Measurements from ENCODE around the gene FMNL2. TPM values are rescaled to one million over a fixed set of nuclear protein-coding genes. Genes with fewer than 3 reads are reported as not detected.
A peak's percentile ranks its signal among the peaks of the same experiment; 100 is the strongest.
"Not testable (repeated sequence)": the region's sequence is repeated elsewhere in the genome, so short reads cannot be mapped to it uniquely, and the experiment has no call there.

Gene FMNL2
- polyA plus RNA-seq (2014; cell fraction: cytosol; rRNA removed) = 37.4 and 44.0 TPM in 2 replicates
- 87.1 and 104 TPM in 2 replicates for polyA plus RNA-seq (2014; cell fraction: nucleus; rRNA removed)

DNA sequence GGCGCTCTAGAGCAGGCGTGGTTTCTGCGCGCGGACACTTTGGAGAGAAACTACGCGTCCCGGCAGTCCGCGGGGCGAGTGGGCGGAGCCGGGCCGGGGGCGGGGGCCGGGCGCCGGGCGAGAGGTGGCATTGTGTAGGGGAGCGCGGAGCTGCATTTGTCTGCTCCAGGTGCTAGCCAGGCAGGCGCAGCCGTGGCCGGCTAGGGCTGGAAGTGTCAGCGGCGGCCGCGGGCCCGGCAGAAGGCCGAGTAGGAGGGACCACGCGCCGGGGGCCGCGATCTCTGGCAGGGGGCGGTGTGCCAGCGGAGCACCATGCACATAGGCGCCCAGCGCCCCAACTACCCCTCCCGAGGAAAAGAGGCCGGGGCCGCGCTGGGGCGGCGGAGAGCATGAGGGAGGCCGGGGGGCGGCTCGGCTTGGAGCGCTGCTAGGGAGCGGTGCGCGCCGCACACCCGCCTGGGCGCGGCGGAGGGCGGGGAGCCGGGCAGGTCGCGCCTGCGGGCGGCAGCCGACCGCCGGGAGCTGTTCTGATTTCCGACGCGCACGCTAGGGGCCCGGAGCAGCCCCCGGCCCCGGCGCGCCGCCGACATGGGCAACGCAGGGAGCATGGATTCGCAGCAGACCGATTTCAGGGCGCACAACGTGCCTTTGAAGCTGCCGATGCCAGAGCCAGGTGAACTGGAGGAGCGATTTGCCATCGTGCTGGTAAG is at the start of gene FMNL2:
Gene FMNL2 (plus strand): TSS at position 159 of the 710 bp plus-strand sequence.
- peak; percentile 88 for DNase-seq (ENCODE audit: low spot score)

DNA sequence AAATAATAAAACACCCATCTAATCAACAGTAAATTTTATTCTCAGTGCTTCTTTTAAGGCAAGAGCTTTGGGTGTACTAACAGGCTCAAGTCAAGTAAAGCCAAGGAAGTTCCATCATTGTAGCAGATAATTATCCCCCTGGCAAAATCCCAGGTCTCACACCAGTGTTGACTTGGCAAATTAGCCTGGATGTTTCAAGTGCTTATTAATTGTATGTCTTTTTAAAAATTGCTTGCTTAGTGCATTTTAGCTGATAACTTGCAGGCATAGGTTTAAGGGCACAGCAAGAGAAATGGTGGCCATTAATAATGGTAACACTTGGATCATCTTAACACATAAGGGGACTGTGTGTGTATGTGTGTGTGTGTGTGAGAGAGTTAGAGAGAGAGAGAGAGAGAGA is 42.0 kb upstream of the FMNL2 start:
- no peak for DNase-seq (ENCODE audit: low spot score)

DNA sequence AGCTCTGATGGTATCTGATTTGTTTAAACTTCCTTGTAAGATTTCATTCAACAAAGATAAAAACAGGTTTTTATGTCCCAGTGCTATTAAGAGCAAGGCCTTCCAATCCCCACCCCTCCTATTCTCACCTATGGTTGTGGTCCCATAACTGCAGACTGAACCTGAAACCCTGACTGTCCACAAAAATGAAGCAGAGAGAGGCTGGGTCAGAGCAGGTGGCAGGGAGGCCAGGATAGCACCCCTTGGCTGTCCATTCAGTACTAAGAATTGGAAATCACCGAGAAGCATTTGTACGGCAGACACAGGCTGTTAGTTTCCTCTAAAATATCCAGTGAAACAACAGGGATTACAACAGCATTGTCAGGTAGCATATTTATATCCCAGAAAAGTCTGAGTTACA is 37.3 kb upstream of the FMNL2 start:
- no peak for DNase-seq (ENCODE audit: low spot score)

DNA sequence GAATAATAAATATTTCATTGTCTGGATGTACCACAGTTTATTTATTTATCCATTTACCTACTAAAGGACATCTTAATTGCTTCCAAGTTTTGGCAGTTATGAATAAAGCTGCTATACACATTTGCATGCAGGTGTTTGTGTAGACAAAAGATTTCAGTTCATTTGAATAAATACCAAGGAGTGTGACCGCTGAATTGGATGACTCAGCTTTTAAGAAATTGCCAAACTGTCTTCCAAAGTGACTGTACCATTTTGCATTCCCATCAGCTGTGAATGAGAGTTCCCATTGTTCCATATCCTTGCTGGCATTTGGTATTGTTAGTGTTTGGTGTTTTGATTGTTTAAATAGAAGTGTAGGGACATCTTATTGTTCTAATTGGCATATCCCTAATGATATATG is 36.2 kb upstream of the FMNL2 start:
- DNase-seq (ENCODE audit: low spot score) = no peak

DNA sequence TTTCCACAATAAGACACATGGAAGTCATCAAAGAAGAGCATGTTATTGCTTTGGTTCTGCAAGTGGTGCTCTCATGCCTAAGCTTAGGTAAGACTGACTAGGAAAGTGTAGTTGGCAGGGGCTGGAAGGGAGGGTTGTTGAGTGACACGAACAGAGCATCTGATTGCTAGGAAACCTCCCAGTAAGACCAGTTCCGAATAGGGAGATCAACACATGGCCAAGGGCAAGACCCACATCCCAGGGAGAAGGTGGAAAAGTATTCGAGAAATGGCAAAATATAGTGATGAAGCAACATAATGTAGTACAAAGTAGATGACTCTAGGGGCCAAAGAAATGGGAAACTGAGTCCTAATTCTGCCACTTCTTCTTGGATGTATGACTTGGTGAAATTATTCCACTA is 33.8 kb upstream of the FMNL2 start:
- no peak for DNase-seq (ENCODE audit: low spot score)

DNA sequence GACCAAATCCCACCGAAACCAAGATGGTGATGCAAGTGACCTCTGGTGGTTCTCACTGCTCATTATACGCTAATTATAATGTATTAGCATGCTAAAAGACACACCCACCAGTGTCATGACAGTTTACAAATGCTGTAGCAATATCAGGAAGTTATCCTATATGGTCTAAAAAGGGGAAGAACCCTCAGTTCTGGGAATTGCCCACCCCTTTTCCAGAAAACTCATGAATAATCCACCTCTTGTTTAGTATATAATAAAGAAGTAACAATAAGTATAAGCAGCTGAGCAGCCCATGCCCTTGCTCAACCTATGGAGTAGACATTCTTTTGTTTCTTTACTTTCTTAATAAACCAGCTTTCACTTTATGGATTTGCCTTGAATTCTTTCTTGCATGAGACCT is 31.0 kb upstream of the FMNL2 start:
- no peak for DNase-seq (ENCODE audit: low spot score)

DNA sequence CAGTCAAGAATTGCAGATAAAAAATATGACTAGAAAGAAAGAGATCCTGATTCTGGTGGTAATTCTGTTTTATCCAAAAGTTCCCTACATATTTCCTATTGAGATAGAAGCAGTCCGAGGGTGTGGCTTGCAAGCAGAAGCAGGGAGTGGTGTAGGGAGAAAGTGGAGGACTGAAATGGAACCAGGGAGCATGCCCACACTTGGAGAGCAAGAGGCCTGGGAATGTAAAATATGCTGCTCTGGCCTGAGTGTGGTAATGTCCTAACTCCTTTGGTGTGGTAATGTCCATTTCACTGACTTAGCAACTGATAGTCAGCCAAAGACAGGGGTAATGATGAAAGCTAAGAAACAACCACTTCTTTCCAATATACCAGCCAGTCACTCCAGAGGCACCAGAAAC is 30.1 kb upstream of the FMNL2 start:
- DNase-seq (ENCODE audit: low spot score) = no peak

DNA sequence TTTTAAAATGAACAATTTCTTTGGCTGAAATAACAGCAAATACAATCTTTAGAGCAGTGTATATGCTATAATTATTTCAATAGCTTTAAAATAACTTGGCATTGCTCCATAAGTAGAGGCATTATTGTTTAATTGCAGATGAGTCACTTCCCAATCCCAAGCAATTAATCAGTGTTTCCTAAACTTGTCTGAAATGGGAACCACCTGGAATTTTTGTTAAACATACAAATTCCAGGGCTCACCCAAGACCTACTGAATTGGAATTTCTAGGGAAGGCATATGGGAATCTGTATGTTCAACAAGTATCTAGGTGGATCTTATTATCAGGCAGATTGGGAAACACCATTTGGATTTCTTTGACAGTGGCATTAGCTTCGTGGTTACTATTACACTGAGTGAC is 27.1 kb upstream of the FMNL2 start:
- DNase-seq (ENCODE audit: low spot score) = no peak

DNA sequence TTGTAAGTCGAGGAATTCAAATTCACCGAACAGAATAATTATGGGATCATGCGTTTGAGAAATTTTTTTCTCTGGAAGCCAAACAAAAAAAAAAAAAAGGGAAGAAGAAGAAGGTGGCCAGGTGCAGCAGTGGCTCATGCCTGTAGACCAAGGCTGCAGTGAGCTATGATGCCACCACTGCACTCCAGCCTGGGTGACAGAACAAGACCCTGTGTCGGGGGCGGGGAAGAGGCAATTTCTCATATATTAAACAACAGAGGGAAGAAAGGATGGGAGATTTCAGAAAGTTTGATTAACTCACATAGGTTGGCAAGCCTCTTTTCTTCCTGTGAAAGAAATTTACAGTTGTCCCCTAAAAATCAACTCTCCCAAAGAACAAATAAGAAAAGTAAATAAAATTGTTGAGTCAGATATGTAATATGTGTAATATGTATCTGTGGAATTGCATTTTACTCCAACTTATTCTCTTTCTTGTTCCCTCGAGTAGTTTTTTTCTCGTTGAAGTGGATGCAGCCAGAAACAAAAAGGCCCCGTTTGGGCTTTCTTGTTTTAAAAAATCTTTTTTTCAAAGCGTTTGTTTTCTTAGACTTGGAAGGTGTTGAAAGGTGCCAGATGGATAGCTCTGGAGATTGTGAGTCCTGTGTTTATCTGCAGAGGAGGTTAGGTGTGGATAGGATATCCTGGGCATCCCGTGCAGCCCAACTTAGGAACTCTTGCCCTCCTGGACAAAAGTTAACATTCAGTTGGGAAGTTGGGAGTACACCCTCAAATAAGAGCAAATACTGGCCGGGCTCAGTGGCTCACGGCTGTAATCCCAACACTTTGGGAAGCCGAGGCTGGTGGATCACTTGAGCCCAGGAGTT is 25.4 kb upstream of the FMNL2 start:
- DNase-seq (ENCODE audit: low spot score) = no peak

DNA sequence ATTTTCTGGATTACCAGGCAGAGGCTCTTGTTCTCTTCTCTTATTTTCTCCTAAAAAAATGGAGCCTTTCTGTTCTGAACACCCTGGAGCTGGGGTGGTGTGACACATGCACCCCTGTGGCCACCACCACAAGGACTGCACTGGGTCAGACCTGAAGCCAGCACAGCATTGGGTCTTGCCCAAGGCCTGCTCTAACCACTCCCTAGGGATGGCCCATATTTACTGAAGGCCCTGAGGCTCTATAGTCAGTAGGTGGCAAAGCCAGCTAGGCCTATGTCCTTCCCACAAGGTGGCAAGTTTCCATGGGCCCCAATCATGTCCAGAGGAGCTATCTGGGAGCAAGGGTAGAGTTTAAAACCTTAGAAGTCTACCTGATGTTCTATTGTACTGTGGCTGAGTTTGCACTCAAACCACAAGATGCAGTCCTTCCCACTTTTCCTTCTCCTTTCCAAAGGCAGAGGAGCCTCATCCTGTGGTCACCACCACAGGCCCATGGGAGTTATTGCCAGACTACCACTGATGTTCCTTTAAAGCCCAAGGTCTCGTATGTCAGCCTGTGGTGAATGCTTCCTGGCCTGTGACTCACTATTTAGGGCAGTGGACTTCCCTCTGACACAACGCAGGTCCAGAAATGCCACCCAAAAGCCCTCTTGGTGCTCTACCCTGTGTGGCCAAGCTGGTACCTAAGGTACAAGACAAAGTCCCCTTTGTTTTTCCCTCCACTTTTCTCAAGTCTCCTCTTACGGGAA is 15.0 kb upstream of the FMNL2 start:
- DNase-seq (ENCODE audit: low spot score) = no peak

DNA sequence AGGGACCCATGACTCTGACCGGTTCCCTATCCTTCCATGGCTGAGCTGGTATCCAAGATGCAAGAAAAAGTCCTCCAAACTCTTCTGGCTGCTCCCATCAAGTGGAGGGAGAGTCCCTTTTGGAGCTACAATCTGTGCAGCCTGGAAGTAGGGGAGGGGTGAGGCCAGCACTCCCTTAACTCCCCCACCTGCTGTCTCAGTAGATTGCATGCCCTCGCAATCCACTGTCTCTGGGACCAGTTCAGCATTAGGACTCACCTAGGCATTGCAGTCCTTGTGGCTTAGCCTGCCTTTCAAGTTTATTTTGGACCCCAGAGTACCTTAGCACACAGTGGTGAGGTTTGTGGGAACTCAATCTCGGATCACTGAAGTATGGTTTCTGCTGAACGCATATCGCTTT is 14.2 kb upstream of the FMNL2 start:
- DNase-seq (ENCODE audit: low spot score) = no peak

DNA sequence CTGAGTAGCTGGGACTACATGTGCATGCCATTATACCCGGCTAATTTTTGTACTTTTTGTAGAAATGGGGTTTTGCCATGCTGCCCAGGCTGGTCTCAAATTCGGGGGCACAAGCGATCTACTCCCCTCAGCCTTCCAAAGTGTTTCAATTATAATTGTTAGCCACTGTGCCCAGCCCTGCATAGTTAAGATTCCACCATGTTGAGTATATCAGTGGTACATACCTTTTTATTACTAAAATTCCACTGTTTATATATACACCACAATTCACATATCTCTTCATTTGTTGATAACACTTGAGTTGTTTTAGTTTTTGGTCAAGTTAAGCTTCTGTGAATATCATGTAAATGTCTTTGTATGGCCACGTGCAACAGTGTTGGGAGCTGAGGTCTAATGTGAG is 12.8 kb upstream of the FMNL2 start:
- DNase-seq (ENCODE audit: low spot score) = no peak

DNA sequence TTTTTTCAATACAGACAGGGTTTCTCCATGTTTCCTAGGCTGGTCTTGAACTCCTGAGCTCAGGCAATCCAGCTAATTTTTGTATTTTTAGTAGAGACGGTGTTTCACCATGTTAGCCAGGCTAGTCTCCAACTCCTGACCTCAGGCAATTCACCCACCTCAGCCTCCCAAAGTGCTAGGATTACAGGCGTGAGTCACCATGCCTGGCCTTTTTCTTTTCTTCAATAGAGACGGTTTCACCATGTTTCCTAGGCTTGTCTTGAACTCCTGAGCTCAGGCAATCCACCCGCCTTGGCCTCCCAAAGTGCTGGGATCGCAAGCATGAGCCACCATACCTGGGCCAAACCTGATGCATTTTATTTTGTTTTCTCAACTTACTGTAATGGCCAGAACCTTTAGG is 9.8 kb upstream of the FMNL2 start:
- not testable (repeated sequence) for DNase-seq (ENCODE audit: low spot score)

DNA sequence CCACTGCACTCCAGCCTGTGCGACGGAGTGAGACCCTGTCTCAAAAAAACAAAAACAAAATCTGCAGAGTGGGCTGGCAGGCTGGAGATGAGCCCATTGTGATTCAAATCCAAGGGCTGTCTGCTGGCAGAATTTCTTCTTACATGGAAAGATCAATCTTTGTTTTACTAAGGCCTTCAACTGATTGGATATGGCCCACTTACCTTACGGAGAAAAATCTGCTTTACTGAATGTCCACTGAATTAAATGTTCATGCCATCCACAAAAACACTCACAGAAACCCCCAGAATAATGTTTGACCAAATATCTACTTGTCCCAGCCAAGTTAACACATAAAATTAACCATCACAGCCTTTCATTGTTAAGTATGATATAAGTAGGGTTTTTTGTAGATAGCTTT is 8.3 kb upstream of the FMNL2 start:
- no peak for DNase-seq (ENCODE audit: low spot score)

DNA sequence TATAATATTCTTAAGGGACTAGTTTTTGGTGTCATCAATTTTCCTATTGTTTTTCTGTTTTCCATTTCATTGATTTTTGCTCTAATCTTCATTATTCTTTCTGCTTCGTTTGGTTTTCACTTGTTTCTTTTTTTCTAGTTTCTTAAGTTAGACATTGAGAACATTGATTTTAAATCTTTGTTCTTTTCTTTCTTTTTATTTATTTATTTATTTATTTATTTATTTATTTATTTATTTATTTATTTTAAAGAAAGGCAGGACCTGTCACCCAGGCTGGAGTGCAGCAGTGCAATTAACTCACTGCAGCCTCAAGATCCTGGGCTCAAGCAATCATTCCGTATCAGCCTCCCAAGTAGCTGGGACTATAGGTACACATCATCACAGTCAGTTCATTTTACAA is 7.0 kb upstream of the FMNL2 start:
- DNase-seq (ENCODE audit: low spot score) = no peak

DNA sequence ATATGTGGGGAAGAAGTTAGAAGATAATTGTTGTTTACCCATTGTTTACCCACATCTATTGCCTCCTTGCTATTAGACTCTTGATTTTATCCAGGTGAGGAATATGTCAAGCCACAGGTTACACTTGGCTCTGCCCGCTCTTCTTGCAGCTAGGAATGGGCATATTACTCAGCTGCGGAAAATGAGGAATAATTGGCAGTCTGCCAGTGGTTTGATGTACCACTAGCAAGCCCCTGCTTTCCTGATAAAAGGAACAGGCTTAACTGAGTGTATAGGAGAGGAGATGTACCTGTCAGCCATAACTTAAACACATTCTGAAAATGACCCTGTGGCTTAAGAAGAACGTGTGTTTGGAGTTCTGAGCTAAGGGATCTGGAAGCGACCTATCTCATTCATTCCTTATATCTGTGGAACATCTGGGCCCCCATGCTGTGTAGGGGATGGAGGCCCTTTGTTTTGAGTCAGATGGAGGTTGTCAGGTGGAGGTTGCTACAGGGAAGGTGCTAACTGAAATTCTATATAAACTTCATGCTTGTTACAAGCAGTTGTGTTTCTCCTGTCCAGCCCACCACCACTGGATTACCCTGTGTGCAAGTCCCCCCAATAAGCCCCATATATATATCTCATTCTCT is 4.6 kb upstream of the FMNL2 start:
- no peak for DNase-seq (ENCODE audit: low spot score)

DNA sequence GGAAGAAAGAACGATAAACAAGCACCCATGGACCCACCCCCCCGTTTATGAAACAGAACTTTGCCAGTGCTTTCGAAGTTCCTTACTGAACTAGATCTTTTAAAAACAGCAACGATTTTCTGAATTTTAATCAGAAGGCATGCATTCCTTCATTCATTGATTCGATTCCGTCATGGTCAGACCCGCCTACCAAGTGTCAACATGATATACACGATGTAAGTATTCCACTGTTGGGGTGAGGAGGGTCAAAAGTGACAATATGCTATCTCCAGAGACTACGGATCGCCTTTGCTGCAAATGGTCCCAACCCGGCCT is 316 bp upstream of the FMNL2 start:
- no peak for DNase-seq (ENCODE audit: low spot score)

DNA sequence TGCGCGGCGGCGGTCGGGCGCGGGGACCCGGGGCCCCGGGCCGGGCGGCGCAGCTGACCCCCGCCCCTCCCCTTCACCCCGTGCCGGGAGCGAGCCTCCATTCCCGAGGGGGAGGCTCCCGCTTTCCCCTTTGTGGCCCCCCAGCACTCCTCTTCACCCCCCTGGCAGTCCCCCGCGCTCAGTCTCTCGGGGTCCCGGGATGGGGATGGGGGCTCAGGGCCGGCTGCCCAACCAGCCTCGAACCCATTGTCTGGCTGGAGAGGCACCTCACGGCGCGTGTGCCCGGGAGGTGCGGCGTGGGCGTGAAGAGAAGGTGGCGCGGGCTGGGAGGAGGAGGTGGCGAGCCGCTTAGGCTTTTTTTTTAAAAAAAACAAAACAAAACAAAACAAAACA is 748 bp downstream of the FMNL2 start:
- no peak for DNase-seq (ENCODE audit: low spot score)

DNA sequence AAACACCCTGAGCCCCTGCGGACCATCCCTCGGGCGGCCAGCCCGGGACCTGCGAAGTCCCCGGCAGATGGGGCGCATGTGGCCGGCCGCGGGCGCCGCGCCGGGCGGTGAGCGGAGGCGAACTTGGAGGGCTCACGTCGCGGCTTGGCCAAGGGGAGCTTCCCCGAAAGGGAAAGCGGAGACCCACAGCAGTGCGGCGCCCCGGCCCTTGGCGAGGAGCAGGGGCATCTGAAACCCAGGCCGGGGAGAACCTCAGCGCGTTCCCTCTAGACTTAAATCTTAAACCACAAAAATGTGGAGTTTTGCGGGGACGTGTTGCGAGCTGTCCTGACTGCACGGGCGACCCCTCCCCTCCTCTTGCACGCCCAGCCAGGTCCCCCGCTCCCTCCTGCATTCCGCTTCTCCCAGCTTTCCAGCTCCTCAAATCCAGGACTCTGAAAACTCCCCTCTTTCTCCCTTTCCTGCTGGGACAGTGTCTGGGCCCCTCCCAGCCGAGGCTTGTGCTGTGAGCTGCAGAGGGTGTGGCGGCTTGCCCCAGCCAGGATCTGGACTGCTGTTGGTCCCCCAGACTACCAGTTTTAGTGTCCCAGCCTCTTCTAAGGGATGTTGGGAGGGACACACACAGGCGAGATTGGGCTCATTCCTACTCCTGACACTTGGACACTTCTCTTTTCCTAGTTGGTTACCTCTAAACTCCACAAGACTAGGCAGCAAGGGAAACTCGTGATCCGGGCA is 1.3 kb downstream of the FMNL2 start:
- peak; percentile 32 for DNase-seq (ENCODE audit: low spot score)

DNA sequence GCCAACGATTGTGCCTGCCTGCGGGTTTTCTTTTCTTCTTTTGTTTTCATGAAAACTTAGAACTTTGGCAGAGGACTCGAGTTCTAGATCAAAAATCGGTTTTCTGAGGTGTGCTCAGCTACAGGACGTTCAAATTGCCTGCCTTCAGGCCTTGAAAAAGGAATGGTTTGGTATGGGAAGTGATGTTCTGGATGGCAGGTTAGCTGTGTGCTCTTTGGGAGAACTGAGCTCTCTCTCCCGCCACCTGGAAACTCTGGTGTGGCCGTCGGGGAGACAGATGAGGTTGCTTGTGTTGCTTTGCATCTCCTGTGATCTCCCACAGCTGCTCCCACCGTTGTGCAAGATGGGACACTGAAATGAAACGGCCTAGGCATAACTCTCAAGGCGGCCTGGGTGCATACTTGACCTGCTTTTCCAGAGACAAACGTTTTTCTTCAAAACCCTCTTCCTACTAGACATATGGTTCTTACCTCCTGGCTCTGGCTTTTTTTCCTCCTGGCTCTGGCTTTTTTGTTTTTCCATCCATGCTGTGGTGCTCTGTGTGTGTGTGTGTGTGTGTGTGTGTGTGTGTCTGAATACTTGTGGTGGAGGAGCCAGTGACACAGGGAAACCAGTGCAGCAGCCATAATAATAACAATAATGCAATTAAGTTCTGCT is 2.0 kb downstream of the FMNL2 start:
- peak; percentile 30 for DNase-seq (ENCODE audit: low spot score)

DNA sequence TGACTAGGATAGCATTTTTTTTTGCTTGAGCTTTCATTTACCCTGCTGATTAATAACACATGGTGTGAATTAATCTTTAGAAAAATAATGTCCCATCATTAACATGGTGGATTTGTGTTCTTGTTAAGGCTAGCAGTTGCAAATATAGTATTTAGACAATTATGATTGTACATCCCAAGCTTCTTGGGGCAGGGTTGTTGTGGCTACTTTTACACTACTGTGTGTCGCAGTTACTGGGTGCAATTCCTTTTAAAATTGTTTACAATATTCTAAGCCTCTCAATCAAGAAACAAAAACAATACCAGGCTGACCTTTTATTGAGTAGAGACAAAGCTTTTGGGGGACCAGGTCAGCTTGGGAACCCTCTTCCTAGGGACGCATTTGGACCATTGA is 2.5 kb downstream of the FMNL2 start:
- DNase-seq (ENCODE audit: low spot score) = no peak

All from SK-N-DZ (cell line).